OCI-LY7 (cell line): Measurements from ENCODE around the gene ADD2. TPM values are rescaled to one million over a fixed set of nuclear protein-coding genes. Genes with fewer than 3 reads are reported as not detected.
A peak's percentile ranks its signal among the peaks of the same experiment; 100 is the strongest.
"Not testable (repeated sequence)": the region's sequence is repeated elsewhere in the genome, so short reads cannot be mapped to it uniquely, and the experiment has no call there.

Experiments
- BruUV-seq: library from RNA; stranded (reverse); fragments of 400-500 nt; replicated peaks from 2 replicates; lab custom pipeline; 2021; lab: Mats Ljungman, UMichigan
- CTCF ChIA-PET: fragments of 300-600 bp; sonication (Branson Sonifier 250); formaldehyde crosslinking; loops from one replicate; lab custom pipeline; 2022; ENCODE audit warnings: antibody characterized with exemption; ENCODE audit not compliant: unreplicated experiment; lab: Charles Lee
- POLR2A ChIA-PET: fragments of 300-600 bp; sonication (Branson Sonifier 250); formaldehyde crosslinking; loops from one replicate; lab custom pipeline; 2022; ENCODE audit warnings: antibody characterized with exemption; lab: Charles Lee
- DNase-seq: peaks from one replicate; pipeline ENCODE4 v3.0.0-alpha.2; 2015; ENCODE audit warnings: low spot score
- H2AFZ ChIP-seq: fragments of 200-600 bp; sonication (generic), shearing (Covaris generic); 2 replicates; pipeline ENCODE4 v1.6.1; 2014; ENCODE audit warnings: mild to moderate bottlenecking, antibody characterized with exemption, low read length, moderate library complexity
- H3K27ac ChIP-seq: fragments of 200-600 bp; sonication (generic); 2 replicates; pipeline ENCODE4 v1.5.1; 2014; ENCODE audit warnings: mixed run types, low read depth, mild to moderate bottlenecking, moderate library complexity, low read length, inconsistent platforms; ENCODE audit not compliant: poor library complexity, severe bottlenecking
- H3K36me3 ChIP-seq: fragments of 200-600 bp; sonication (generic); 2 replicates; pipeline ENCODE4 v1.6.1; 2014; ENCODE audit warnings: mild to moderate bottlenecking, antibody characterized with exemption, low read length, moderate library complexity, mixed read lengths; ENCODE audit not compliant: insufficient read depth
- H3K4me1 ChIP-seq: fragments of 200-600 bp; sonication (generic); 2 replicates; pipeline ENCODE4 v1.5.1; 2014; ENCODE audit warnings: mild to moderate bottlenecking, low read length; ENCODE audit not compliant: insufficient read depth, poor library complexity, severe bottlenecking
- H3K4me2 ChIP-seq: fragments of 200-600 bp; sonication (generic); 2 replicates; pipeline ENCODE4 v1.6.1; 2014; ENCODE audit warnings: mild to moderate bottlenecking, low read length
- H3K4me3 ChIP-seq: fragments of 200-600 bp; sonication (generic); 2 replicates; pipeline ENCODE4 v1.5.1; 2014; ENCODE audit warnings: mild to moderate bottlenecking, low read depth, low read length; ENCODE audit not compliant: poor library complexity, severe bottlenecking
- H3K79me2 ChIP-seq: fragments of 200-600 bp; sonication (generic); 2 replicates; pipeline ENCODE4 v1.6.1; 2016; ENCODE audit warnings: low read depth, mild to moderate bottlenecking, low read length, moderate library complexity, mixed read lengths; ENCODE audit not compliant: insufficient read depth
- H3K9me2 ChIP-seq: fragments of 200-600 bp; sonication (generic); 2 replicates; pipeline ENCODE4 v1.6.1; 2016; ENCODE audit warnings: mild to moderate bottlenecking, low read length, mixed read lengths; ENCODE audit not compliant: insufficient read depth
- H3K9me3 ChIP-seq: fragments of 200-600 bp; sonication (generic); 2 replicates; pipeline ENCODE4 v1.6.1; 2014; ENCODE audit warnings: mild to moderate bottlenecking, mixed run types, low read length, mixed read lengths
- H4K20me1 ChIP-seq: fragments of 200-600 bp; sonication (generic); 2 replicates; pipeline ENCODE4 v1.6.1; 2014; ENCODE audit warnings: mild to moderate bottlenecking, antibody characterized with exemption, low read length, moderate library complexity, mixed read lengths; ENCODE audit not compliant: insufficient read depth
- CTCF ChIP-seq: fragments of 200-600 bp; sonication (generic); conservative IDR thresholded peaks from 2 replicates; pipeline ENCODE4 v1.5.1; 2014; ENCODE audit warnings: mild to moderate bottlenecking, antibody characterized with exemption, low read length, moderate library complexity, mixed read lengths
- EZH2phosphoT487 ChIP-seq: fragments of 200-600 bp; sonication (generic); IDR thresholded peaks from 2 replicates; pipeline ENCODE4 v1.6.1; 2018; ENCODE audit warnings: low read depth, borderline replicate concordance, mild to moderate bottlenecking, mixed run types, antibody characterized with exemption, low read length, moderate library complexity, mixed read lengths
- intact Hi-C: fragments of 100-400 bp; cut with micrococcal nuclease; formaldehyde crosslinking; loops from one replicate; pipeline ENCODE4 v1.10.0; 2022; ENCODE audit not compliant: unreplicated experiment
- total RNA-seq, 2 experiments: library from RNA; depleted of rRNA in 1 of 2; stranded (reverse); fragments of >200 nt in 1 of 2; shearing (Covaris generic) in 1 of 2; gene quantifications; 2 replicates each; pipeline ENCODE4 v1.2.3, GENCODE V29; 2014 to 2022

Gene ADD2
- total RNA-seq, 2 experiments from 2014 or later, result not detected

- TF ChIP-seq CTCF, result peak; percentile 62
- H3K9me3 ChIP-seq, H3K4me2 ChIP-seq, CTCF ChIA-PET, H3K4me1 ChIP-seq, intact Hi-C loops, H3K27ac ChIP-seq, POLR2A ChIA-PET, H2AFZ ChIP-seq, H3K9me2 ChIP-seq, H3K79me2 ChIP-seq, H4K20me1 ChIP-seq, H3K36me3 ChIP-seq, BruUV-seq, H3K4me3 ChIP-seq: not testable (repeated sequence)
- peak; percentile 9 for DNase-seq
Observed at GRCh38 chr2:70655211-70655610, 112.8 kb downstream of the ADD2 start.

DNA sequence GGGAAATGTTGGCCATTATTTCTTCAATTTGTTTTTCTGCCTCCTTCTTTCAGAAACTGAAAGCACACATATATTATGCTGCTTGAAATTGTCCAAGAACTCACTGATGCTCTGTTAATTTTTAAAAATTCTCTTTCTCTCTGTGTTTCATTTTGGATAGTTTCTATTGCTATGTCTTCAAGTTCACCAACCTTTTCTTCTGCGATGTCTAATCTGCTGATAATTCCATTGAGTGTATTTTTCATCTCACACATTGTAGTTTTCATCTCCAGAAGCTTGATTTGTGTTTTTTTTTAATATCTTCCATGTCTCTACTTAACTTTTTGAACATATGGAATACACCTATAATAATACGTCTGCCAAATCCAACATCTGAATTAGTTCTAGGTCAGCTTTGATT is 116.3 kb downstream of the ADD2 start:
- H3K9me3 ChIP-seq, result no peaks in the 10 kb centered on the region
- H3K79me2 ChIP-seq, result no peaks in the 10 kb centered on the region
- no peaks in the 10 kb centered on the region for H3K4me1 ChIP-seq
- no peak overlapping the region for H2AFZ ChIP-seq
- no peaks in the 10 kb centered on the region for H3K36me3 ChIP-seq
- POLR2A ChIA-PET, result interaction anchor here (0.6 to 0.7 kb wide), 2 partner anchors 70 to 316 kb away, joined by 3 to 5 read pairs; no protein-coding TSS in a partner anchor
- no peak for DNase-seq
- CTCF ChIA-PET, result no interaction called here
- intact Hi-C loops, result no loop called here
- TF ChIP-seq EZH2phosphoT487 (no peak), CTCF (no peak)
- no peak overlapping the region for H3K4me2 ChIP-seq
- no peak overlapping the region for H3K27ac ChIP-seq
- no TSS peak for BruUV-seq
- H4K20me1 ChIP-seq, result no peaks in the 10 kb centered on the region
- no peaks in the 10 kb centered on the region for H3K9me2 ChIP-seq
- no peak overlapping the region for H3K4me3 ChIP-seq

DNA sequence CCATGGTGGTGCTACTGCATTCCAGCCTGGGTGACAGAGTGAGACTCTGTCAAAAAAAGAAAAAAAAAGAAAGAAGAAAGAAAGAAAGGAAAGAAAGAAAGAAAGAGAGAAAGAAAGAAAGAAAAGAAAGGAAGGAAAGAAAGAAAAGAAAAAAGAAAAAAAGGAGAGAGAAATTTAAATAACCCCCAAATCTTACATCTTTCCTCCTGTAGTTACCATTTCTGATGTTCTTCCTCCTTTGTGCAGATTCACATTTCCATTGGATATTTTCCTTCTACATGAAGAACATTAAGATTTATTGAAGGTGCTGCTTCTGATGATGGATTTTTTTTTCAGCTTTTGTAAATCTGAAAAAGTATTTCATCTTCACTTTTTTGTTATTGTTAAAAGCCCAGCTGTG is 117.0 kb downstream of the ADD2 start:
- Histone ChIP-seq H2AFZ (no peak overlapping the region), H3K4me1 (no peaks in the 10 kb centered on the region), H3K4me2 (no peak overlapping the region), H3K9me2 (no peaks in the 10 kb centered on the region), H4K20me1 (no peaks in the 10 kb centered on the region), H3K36me3 (no peaks in the 10 kb centered on the region), H3K9me3 (no peaks in the 10 kb centered on the region), H3K4me3 (no peak overlapping the region), H3K27ac (no peak overlapping the region), H3K79me2 (no peaks in the 10 kb centered on the region)
- no peak for DNase-seq
- ChIA-PET POLR2A (interaction anchor here (0.6 kb wide), 1 partner anchor 315 kb away, joined by 5 read pairs; no protein-coding TSS in a partner anchor), CTCF (no interaction called here)
- no TSS peak for BruUV-seq
- TF ChIP-seq CTCF (no peak), EZH2phosphoT487 (no peak)
- intact Hi-C loops, result no loop called here
